Cardiac fibroblast (primary cell): ENCODE results near the gene HOXA2.

ENCODE experiments used
- DNase-seq, 2 donors: peaks; one replicate each; pipeline versions ENCODE4 v3.0.0 to v3.0.0-alpha.2; 2010; ENCODE audit warnings: low read depth in 2 of 2
- H3K4me3 ChIP-seq, 2 donors: replicated peaks in 1 of 2; 1 replicate in 1 of 2; 2 replicates in 1 of 2; pipeline ENCODE4 v1.5.1; 2011; ENCODE audit warnings: low read depth in 2 of 2, low read length in 2 of 2, mild to moderate bottlenecking in 2 of 2, moderate library complexity in 1 of 2
- TF ChIP-seq, protein P1 (sequence below): IDR thresholded peaks from one replicate; pipeline ENCODE4 v1.5.1; 2011; ENCODE audit warnings: low read depth, mild to moderate bottlenecking, low read length, inconsistent platforms

The HOXA2 gene

DNA sequence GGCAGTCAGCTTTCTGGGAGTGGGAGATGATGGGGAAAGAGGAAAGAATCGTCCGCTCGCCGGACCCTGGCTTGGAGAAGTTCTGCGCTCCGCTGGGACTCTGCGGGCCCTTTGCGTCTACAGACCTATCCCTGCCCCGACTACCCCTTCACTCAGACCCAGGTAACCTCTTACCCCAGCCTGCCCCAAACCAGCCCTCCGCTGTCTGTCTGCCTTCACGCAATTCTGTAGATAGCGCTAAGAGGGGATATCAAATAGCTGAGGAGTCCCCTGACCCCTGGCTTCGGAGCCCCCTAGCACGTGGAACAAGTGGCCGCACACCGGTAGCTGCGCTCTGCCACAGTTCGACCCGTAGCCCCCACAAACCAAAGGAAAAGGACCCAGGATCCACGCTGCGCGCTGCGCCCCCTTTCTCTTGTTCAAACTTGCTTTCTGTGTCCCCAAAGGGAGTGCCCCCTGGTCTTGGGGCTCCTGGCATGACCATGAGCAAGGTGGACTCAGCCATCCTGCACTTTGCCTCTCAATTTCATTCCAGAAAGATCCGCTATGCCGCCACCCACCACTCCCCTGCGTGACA, 21.1 kb upstream of the HOXA2 start:
- no peak overlapping the region for H3K4me3 ChIP-seq
- TF ChIP-seq, protein P1, sequence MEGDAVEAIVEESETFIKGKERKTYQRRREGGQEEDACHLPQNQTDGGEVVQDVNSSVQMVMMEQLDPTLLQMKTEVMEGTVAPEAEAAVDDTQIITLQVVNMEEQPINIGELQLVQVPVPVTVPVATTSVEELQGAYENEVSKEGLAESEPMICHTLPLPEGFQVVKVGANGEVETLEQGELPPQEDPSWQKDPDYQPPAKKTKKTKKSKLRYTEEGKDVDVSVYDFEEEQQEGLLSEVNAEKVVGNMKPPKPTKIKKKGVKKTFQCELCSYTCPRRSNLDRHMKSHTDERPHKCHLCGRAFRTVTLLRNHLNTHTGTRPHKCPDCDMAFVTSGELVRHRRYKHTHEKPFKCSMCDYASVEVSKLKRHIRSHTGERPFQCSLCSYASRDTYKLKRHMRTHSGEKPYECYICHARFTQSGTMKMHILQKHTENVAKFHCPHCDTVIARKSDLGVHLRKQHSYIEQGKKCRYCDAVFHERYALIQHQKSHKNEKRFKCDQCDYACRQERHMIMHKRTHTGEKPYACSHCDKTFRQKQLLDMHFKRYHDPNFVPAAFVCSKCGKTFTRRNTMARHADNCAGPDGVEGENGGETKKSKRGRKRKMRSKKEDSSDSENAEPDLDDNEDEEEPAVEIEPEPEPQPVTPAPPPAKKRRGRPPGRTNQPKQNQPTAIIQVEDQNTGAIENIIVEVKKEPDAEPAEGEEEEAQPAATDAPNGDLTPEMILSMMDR: no peak
- no peak for DNase-seq

DNA sequence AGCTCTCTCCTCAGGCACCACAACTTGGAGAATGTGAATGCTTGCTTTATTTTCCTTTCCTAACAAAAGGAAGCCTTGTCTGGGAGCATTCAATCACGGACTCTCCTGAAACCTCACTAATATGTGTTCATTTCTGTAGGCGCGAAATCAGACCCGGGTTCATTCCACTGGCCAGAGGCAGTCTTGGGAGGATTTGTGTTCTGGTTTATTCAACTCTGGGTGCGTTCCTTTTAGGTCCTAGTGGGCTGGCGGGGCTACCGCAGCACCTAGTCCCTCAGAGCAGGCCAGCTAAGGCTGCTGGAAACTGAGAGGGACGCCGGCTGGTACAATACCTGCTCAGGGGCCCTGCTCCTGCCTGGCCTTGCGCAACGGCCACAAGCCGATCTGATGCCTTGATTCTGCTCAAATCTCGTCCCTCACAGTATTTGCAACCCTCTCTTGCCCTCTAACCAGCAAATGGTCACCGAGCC, 20.6 kb upstream of the HOXA2 start:
- TF ChIP-seq, protein P1: no peak
- DNase-seq: no peak
- no peak overlapping the region for H3K4me3 ChIP-seq

DNA sequence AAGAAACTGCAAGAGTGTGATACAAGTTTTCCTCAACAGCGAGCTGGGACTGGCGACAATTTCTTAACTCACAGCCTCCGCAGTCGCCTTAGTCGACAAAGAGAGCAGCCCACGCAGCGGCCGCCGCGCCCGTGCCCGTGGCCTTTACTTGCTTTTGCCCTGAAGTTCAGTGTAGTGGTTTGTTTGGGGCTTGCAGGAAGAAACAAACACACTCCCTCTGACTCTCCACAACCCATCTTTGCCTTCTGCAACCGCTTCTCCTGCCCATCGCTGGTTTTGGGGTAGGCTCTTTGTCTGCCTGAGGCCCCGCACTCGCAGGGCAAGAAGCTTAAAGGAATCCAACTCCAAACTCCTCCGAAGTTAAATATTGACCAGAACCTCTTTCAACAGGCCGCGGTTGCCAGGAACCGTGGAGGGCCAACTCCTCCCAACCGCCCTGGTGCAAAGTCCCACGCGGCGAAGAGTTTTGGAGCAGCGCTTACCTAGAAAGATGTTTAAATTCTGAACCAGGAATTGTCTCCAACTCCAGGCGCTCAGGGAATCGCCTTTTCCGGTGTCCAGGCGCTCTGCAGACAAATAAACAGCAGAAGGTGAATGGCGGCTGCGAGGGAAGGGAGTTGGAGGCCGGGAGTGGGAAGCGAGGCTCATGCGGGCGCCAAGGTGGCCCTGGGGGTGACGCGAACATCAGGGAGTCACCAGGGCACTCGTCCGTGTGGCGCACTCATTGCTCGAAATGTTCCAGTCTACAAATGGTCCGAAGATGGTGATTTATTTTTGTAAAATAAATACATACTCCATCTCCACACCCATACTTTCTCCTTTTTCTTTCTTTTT, 19.8 kb upstream of the HOXA2 start:
- no peak overlapping the region for H3K4me3 ChIP-seq
- no peak for DNase-seq
- TF ChIP-seq, protein P1: no peak

DNA sequence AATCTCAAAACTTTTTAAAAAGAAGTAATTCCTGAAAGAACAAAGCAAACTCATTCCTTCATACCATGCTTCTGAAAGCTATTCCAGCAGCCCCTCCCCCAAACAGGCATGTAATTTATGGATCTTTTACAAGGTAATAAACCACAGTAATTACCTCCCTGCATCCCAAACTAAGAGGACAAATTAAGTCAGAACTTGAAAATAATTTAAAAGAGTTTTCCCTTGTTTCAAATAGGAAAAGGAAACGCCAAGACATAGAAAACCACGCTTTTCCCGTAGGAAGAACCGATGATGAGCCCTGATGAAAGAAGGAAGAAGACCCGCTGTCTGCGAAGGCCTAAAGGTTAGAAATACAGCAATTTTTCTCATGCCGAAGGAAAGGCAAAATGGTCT, 19.2 kb upstream of the HOXA2 start:
- no peak overlapping the region for H3K4me3 ChIP-seq
- no peak for DNase-seq
- TF ChIP-seq, protein P1: no peak

DNA sequence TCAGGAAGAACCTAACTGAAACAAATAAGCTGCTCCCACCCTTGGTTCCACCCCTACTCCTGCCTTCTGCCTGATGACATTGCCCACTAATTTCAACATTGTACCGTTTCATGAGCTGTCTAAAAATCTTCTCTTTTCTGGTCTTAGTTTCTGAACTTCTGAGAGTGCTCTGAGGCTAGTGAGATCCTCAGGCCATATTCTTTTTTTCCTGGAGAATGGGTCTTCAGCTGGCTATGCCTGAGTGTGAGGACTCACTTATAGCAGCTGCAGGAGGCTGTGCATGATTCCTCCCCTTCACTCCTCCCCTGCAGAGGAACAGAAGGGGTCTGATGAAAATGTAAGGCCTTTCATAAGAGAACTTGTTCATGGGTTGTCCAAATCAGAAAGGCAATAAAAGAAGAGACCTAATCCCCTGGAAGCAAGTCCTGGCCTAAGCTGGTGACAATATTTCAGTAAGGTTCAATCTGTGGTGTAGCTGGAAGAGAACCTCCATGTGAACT, 17.0 kb upstream of the HOXA2 start:
- TF ChIP-seq, protein P1: no peak
- no peak for DNase-seq
- no peak overlapping the region for H3K4me3 ChIP-seq

DNA sequence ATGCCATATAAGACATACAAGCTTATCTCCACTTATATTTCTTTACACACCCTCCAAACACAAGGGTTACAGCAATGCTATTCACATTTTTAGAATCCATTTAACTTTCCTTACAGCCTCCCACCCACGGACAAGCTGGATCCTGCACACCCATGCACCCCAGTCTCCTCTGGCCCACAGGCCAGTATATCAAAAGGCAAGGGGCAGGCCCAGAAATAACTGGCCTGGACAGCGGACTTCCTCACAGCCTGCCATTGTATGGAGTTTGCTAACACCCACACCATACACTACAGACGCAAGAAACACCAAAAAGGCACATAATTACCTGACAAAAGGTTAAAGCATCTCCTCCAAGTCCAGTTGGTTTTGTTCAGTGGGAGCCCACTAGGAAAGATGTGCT, 16.1 kb upstream of the HOXA2 start:
- no peak overlapping the region for H3K4me3 ChIP-seq
- DNase-seq: no peak
- TF ChIP-seq, protein P1: no peak
